Gastrocnemius medialis (tissue), 4 donors: ENCODE results near the gene EN2. TPM values are rescaled to one million over a fixed set of nuclear protein-coding genes. Genes with fewer than 3 reads are reported as not detected.

Experiments used
- ATAC-seq, 2 donors: fragments of 150-250 bp; one replicate each; pipeline ENCODE4 v1.9.1; 2016
- DNase-seq, 2 donors: peaks; one replicate each; pipeline ENCODE4 v3.0.0-alpha.2; 2019
- H3K27ac ChIP-seq, 4 donors: fragments of 200-600 bp; sonication (generic); 1 replicate in 1 of 4; 2 replicates in 3 of 4; pipeline ENCODE4 v1.5.1; 2016 to 2018; ENCODE audit warnings: mild to moderate bottlenecking in 2 of 4, moderate library complexity in 1 of 4
- H3K27me3 ChIP-seq, 3 donors: fragments of 200-600 bp; sonication (generic) in 2 of 3; 1 replicate in 1 of 3; 2 replicates in 2 of 3; pipeline versions ENCODE4 v1.5.1 to v1.6.0; 2016 to 2019; ENCODE audit warnings: mild to moderate bottlenecking in 1 of 3, moderate library complexity in 1 of 3
- H3K36me3 ChIP-seq, 2 donors: fragments of 200-600 bp; sonication (generic) in 1 of 2; one replicate each; pipeline ENCODE4 v1.5.1; 2017 to 2018
- H3K4me1 ChIP-seq, 2 donors: fragments of 200-600 bp; sonication (generic) in 1 of 2; one replicate each; pipeline ENCODE4 v1.5.1; 2016 to 2017; ENCODE audit warnings: mild to moderate bottlenecking in 2 of 2
- H3K4me3 ChIP-seq, 4 donors: fragments of 200-600 bp; sonication (generic) in 3 of 4; 1 replicate in 1 of 4; 2 replicates in 3 of 4; pipeline ENCODE4 v1.5.1; 2016 to 2019; ENCODE audit warnings: mild to moderate bottlenecking in 2 of 4
- H3K9me3 ChIP-seq, 3 donors: fragments of 200-600 bp; sonication (generic) in 2 of 3; 1 replicate in 1 of 3; 2 replicates in 2 of 3; pipeline ENCODE4 v1.5.1; 2016 to 2019
- CTCF ChIP-seq, 5 experiments: fragments of 450-650 bp in 3 of 5; fragments of 200-600 bp in 2 of 5; sonication (generic) in 2 of 5; IDR thresholded peaks in 4 of 5; conservative IDR thresholded peaks in 1 of 5; 1 replicate in 4 of 5; 2 replicates in 1 of 5; pipeline ENCODE4 v1.5.1; 2016 to 2019; ENCODE audit warnings: antibody characterized with exemption in 5 of 5, mild to moderate bottlenecking in 3 of 5, moderate library complexity in 3 of 5
- POLR2A ChIP-seq, 2 donors: fragments of 450-650 bp; IDR thresholded peaks; one replicate each; pipeline ENCODE4 v1.6.1; 2017; ENCODE audit warnings: antibody characterized with exemption in 2 of 2, mild to moderate bottlenecking in 2 of 2, moderate library complexity in 2 of 2
- in situ Hi-C, 4 donors: fragments of 200-750 bp; cut with MboI; loops; one replicate each; pipeline versions ENCODE4 v1.15.0 to v1.8.0; 2017; ENCODE audit warnings: low sequenced_read_pairs in 4 of 4
- intact Hi-C: fragments of 100-400 bp; cut with DNase I; formaldehyde crosslinking; loops from one replicate; pipeline ENCODE4 v1.15.1; 2023; ENCODE audit warnings: low total_unique reads
- total RNA-seq, 4 donors: library from RNA; depleted of rRNA; stranded (reverse); fragments of >200 nt; gene quantifications; one replicate each; pipeline versions ENCODE4 v1.1.0 to v1.2.3, GENCODE V29; 2016

EN2 gene
- 1 to 10 TPM in 1 of 4 donors, under 1 TPM in 3; 0.31 to 1.2 (median 0.65) TPM for total RNA-seq

GRCh38 chr7:155458111-155458877 is at the start of gene EN2:
TSS of gene EN2 (plus strand) at chr7:155458129. CDS start at chr7:155458378, 249 bp downstream.
- TF ChIP-seq POLR2A (IDR thresholded peaks at IDR 0.05) (no peak), CTCF (IDR thresholded peaks at IDR 0.05 in 4 of 5, conservative IDR thresholded peaks at IDR 0.05 in 1 of 5) (no peak)
- intact Hi-C loops (loop anchor here (5.0 kb wide), 2 partner anchors 76 to 456 kb away; partner anchors contain the start of gene PAXIP1), in situ Hi-C loops (no loop called here)
- H3K9me3 ChIP-seq = no peaks in the 10 kb centered on the region
- H3K4me3 ChIP-seq = peak within 1 kb of the TSS; percentile 47 to 77 (median 67)
- peaks cover 86 to 89% (median 88%) of the 10 kb centered on the region in 3 donors for H3K27me3 ChIP-seq
- no peaks in the 10 kb centered on the region for H3K36me3 ChIP-seq
- H3K4me1 ChIP-seq = peaks cover 34 to 45% of the 10 kb centered on the region in 2 donors
- no peak within 1 kb of the TSS for H3K27ac ChIP-seq
- ATAC-seq (peak; percentile 10 to 18), DNase-seq (no peak)

GRCh38 chr7:155408651-155409586 is 49.0 kb upstream of the EN2 start:
- Histone ChIP-seq H3K4me3 (no peak overlapping the region), H3K36me3 (no peaks in the 10 kb centered on the region), H3K4me1 (no peaks in the 10 kb centered on the region), H3K27ac (no peak overlapping the region), H3K9me3 (no peaks in the 10 kb centered on the region), H3K27me3 (peaks cover 24 to 37% (median 33%) of the 10 kb centered on the region in 3 donors)
- ATAC-seq (no peak), DNase-seq (no peak)
- no peak for TF ChIP-seq POLR2A (IDR thresholded peaks at IDR 0.05)
- no peak for TF ChIP-seq CTCF (IDR thresholded peaks at IDR 0.05 in 4 of 5, conservative IDR thresholded peaks at IDR 0.05 in 1 of 5)
- intact Hi-C loops (no loop called here), in situ Hi-C loops (no loop called here)

- TF ChIP-seq CTCF (IDR thresholded peaks at IDR 0.05 in 4 of 5, conservative IDR thresholded peaks at IDR 0.05 in 1 of 5) (no peak), POLR2A (IDR thresholded peaks at IDR 0.05) (no peak)
- intact Hi-C loops = no loop called here
- DNase-seq = no peak
Measured at GRCh38 chr7:155409980-155410379, 47.9 kb upstream of the EN2 start.

GRCh38 chr7:155410431-155410830 is 47.5 kb upstream of the EN2 start:
- H3K4me3 ChIP-seq = no peak overlapping the region
- no peak for TF ChIP-seq POLR2A (IDR thresholded peaks at IDR 0.05)
- TF ChIP-seq CTCF (IDR thresholded peaks at IDR 0.05 in 4 of 5, conservative IDR thresholded peaks at IDR 0.05 in 1 of 5) = no peak
- H3K36me3 ChIP-seq = no peaks in the 10 kb centered on the region
- H3K9me3 ChIP-seq = no peaks in the 10 kb centered on the region
- in situ Hi-C loops (no loop called here), intact Hi-C loops (no loop called here)
- no peaks in the 10 kb centered on the region for H3K4me1 ChIP-seq
- DNase-seq (no peak), ATAC-seq (no peak)
- H3K27me3 ChIP-seq = peaks cover 18 to 29% (median 24%) of the 10 kb centered on the region in 3 donors
- H3K27ac ChIP-seq = no peak overlapping the region

More at GRCh38 chr7:155409980-155410379, 47.9 kb upstream of the EN2 start:
- Histone ChIP-seq H3K9me3 (no peaks in the 10 kb centered on the region), H3K4me1 (no peaks in the 10 kb centered on the region), H3K4me3 (no peak overlapping the region), H3K27ac (no peak overlapping the region), H3K36me3 (no peaks in the 10 kb centered on the region), H3K27me3 (peaks cover 22 to 32% (median 28%) of the 10 kb centered on the region in 3 donors)
- ATAC-seq = no peak
- in situ Hi-C loops = no loop called here
